Non-pigmented ciliary epithelial cell (primary cell): Measurements from ENCODE around the gene SGSM1.
"Not testable (repeated sequence)": the region's sequence is repeated elsewhere in the genome, so short reads cannot be mapped to it uniquely, and the experiment has no call there.

Experiments used
- DNase-seq: peaks from one replicate; pipeline ENCODE4 v3.0.0-alpha.2; 2010; ENCODE audit warnings: low read depth

Gene SGSM1

DNA sequence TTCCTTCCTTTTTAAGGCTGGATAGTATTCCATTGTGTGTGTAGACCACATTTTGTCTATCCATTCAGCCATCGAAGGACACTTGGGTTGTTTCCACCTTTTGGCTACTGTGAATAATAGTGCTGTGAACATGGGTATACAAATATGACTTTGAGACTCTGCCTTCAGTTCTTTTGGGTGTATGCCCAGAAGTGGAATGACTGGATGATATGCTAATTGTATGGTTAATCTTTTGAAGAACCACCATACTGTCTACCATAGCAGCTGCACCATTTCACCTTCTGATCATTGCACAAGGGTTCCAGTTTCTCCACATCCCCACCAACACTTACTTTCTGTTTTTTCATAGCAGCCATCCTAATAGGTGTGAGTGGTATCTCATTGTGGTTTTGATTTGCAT lies 30.3 kb downstream of the SGSM1 start:
- no peak for DNase-seq

DNA sequence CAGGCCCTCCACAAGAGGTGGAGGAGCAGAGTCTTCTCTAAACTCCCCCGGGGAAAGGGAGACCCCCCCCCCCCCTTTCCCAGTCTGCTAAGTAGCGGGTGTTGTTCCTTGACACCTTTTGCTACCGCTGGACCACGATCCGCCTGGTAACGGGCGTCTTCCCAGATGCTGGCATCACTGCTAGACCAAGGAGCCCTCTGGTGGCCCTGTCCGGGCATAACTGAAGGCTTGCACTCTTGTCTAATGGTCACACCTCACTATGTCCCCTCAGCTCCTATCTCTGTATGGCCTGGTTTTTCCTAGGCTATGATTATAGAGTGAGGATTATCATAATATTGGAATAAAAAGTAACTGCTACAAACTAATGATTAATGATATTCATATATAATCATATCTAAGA lies 31.5 kb downstream of the SGSM1 start:
- not testable (repeated sequence) for DNase-seq

GRCh38 chr22:24841261-24841660 lies 35.2 kb downstream of the SGSM1 start:
- DNase-seq: no peak

DNA sequence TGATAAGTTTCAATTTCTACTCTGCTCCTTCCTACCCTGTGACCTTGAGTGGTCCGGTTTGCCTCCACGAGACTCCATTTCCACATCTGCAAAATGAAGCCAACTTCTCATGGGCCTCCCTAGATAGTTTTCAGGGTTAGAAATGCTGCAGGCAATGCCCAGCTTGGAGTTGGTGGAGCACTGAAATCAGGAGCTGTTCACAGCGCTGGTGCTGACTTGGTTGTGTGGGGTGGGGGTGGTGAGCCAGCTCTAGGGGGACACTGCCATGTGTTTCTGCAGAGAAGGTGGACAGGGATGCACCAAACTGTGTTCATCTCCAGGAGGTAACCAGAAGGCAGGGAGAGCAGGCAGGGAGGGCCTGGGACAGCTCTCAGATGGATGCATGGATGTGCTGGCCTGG lies 37.0 kb downstream of the SGSM1 start:
- no peak for DNase-seq

DNA sequence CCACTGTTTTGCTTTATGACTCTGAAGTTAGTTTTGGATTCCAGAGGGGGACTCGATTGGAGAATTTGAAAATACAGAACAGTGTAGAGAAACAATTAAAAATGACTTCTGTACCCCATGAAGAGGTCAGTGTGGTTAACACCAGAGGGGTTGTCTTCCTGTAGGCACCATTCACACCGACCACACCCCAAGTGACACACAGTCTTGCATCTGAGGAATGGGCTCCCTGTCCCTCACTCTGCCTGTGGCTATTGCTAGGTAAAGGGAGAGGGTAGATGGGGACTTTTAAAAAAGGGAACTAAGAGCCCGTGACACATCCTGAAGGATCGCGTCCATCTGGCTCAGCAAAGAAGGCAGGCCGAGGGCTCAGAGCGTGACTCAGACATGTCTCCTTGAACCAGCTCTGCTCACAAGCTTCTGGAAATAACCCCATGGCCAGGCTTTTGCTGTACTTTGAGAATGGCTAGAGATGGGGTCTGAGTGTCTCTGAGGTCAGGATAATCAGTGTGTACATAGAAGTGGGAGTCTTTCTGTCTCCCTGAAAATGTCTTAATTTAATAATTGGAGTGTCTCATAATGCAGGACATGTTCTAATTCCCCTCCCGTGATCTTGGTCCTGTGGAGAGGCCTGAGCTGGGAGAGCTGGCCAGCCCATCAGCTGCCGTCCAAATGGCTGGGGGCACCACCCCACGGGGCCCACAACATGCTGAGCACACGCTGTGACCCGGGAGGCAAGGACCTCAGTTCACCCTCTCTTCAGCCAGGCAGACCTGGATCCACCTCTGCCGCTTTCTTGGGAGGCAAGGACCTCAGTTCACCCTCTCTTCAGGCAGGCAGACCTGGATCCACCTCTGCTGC lies 39.3 kb downstream of the SGSM1 start:
- no peak for DNase-seq

GRCh38 chr22:24847490-24847889 lies 41.5 kb downstream of the SGSM1 start:
- DNase-seq: no peak

GRCh38 chr22:24848559-24849168 lies 42.7 kb downstream of the SGSM1 start:
- DNase-seq: no peak

- DNase-seq: no peak
These were observed 49.8 kb downstream of the SGSM1 start for GRCh38 chr22:24855794-24856193.

DNA sequence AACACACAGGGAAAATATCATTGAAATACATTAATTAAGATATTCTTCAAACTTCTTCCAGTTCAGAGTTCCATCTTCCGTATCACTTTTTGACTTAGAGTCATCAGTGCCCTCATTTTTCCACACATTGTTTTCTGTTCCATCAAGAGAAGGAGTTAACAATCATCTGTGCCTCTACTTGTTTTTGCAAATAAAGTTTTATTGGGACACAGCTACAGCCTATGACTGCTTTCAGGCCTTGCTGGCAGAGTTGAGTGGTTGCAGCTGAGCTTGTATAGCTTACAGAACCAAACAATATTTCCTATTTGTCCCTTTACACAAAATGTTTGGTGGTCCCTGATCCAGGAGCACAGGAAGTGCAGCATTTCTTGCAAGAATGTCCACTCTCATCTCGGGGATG lies 51.6 kb downstream of the SGSM1 start:
- no peak for DNase-seq

DNA sequence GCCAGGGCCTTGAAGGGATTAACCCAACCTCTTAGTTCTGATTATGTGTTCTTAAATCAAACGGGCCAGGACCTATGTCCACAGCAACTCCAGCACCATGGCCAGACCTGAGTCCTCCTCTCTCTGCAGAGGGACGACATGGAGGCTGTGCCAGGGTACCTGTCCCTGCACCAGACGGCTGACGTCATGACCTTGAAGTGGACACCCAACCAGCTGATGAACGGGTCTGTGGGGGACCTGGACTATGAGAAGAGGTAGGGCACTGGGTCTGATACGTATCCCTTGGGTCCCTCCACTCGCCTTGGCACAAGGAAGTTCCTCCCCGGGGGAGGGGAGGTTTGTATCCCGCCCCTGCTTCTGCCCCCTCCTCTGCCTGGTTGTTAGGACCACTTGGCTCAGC lies 53.6 kb downstream of the SGSM1 start:
- no peak for DNase-seq

GRCh38 chr22:24865508-24865907 lies 59.5 kb downstream of the SGSM1 start:
- DNase-seq: no peak

GRCh38 chr22:24867323-24868022 lies 61.5 kb downstream of the SGSM1 start:
- DNase-seq: no peak

- DNase-seq: no peak
These were observed 63.0 kb downstream of the SGSM1 start for GRCh38 chr22:24868979-24869378.

- DNase-seq: no peak
These were observed 65.7 kb downstream of the SGSM1 start for GRCh38 chr22:24871611-24872205.

GRCh38 chr22:24873226-24873625 lies 67.2 kb downstream of the SGSM1 start:
- DNase-seq: no peak

GRCh38 chr22:24875862-24876506 lies 70.0 kb downstream of the SGSM1 start:
- no peak for DNase-seq

DNA sequence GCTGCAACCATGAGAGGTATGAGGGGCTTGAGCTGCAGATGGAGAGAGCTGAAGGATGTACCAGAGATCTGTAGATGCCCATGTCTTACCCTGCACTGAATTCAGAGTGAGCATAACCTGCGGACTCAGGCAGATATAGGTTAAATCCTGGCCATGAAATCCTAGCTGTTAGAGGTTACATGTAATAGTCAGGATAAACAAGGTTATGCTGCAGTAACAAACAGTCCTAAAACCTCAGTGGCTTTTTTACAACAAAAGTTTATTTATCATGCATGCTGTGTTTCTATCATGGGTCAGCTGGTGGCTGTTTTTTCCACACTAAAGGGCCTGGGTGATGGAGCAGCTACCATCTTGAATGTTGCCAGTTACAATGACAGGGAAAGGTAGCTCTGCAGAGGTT lies 70.7 kb downstream of the SGSM1 start:
- no peak for DNase-seq

DNA sequence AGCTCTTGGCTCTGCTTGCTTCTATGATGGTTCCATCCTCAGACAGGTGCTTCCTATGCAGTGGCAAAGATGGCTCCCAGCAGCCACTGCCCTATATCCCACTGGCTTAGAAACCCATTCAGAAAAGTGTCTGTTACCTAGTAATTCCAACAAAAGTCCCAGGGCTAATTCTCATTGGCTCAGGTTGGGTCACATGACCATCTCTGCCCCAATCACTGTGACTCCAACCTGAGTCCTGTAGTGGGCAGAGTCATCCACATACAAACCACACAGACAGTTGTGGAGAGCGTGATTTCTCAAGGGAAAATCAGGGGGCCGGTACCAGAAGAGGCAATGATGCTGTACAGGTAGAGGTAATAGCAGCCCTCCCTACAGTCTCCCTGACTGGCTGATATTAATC lies 73.0 kb downstream of the SGSM1 start:
- DNase-seq: no peak

- DNase-seq: no peak
These were observed 77.4 kb downstream of the SGSM1 start for GRCh38 chr22:24883432-24883831.

- DNase-seq: no peak
These were observed 81.2 kb downstream of the SGSM1 start for GRCh38 chr22:24887260-24887659.

GRCh38 chr22:24893341-24894070 lies 87.5 kb downstream of the SGSM1 start:
- DNase-seq: no peak
